Neuronal stem cell (in vitro differentiated cells): ENCODE results near the gene CTDSP2.

ENCODE experiments used
- DNase-seq: peaks from one replicate; pipeline ENCODE4 v3.0.0-alpha.2; 2013; ENCODE audit warnings: low spot score
- H2AFZ ChIP-seq: one replicate; pipeline ENCODE4 v1.6.1; 2013; ENCODE audit warnings: mild to moderate bottlenecking, low read length, inconsistent platforms
- H2AK5ac ChIP-seq: 2 replicates; pipeline ENCODE4 v1.6.1; 2013; ENCODE audit warnings: low read depth, mild to moderate bottlenecking, inconsistent platforms, low read length, moderate library complexity, mixed read lengths
- H2BK120ac ChIP-seq: 2 replicates; pipeline ENCODE4 v1.6.1; 2013; ENCODE audit warnings: low read depth, mild to moderate bottlenecking, inconsistent platforms, low read length, moderate library complexity, mixed read lengths
- H2BK12ac ChIP-seq: one replicate; pipeline ENCODE4 v1.6.1; 2013; ENCODE audit warnings: low read length, inconsistent platforms
- H2BK15ac ChIP-seq: 2 replicates; pipeline ENCODE4 v1.6.1; 2013; ENCODE audit warnings: mild to moderate bottlenecking, low read length, inconsistent platforms, mixed read lengths
- H2BK5ac ChIP-seq: one replicate; pipeline ENCODE4 v1.6.1; 2013; ENCODE audit warnings: inconsistent platforms, mild to moderate bottlenecking, low read length, moderate library complexity
- H3K14ac ChIP-seq: one replicate; pipeline ENCODE4 v1.6.1; 2013; ENCODE audit warnings: low read length, inconsistent platforms
- H3K18ac ChIP-seq: 2 replicates; pipeline ENCODE4 v1.6.1; 2013; ENCODE audit warnings: low read length, inconsistent platforms
- H3K23ac ChIP-seq: 2 replicates; pipeline ENCODE4 v1.6.1; 2013; ENCODE audit warnings: low read depth, mild to moderate bottlenecking, mixed read lengths, low read length, inconsistent platforms; ENCODE audit not compliant: poor library complexity
- H3K27ac ChIP-seq: replicated peaks from 3 replicates; pipeline ENCODE4 v1.5.1; 2013; ENCODE audit warnings: low read length, inconsistent platforms
- H3K27me3 ChIP-seq, 3 experiments: 2 replicates each; pipeline ENCODE4 v1.6.1; 2013; ENCODE audit warnings: low read length in 3 of 3, mild to moderate bottlenecking in 2 of 3, inconsistent platforms in 1 of 3, low read depth in 1 of 3, mixed read lengths in 1 of 3, moderate library complexity in 1 of 3; ENCODE audit not compliant: control insufficient read depth in 3 of 3, insufficient read depth in 3 of 3
- H3K36me3 ChIP-seq, 2 donors: replicated peaks in 1 of 2; 2 replicates each; pipeline ENCODE4 v1.6.1; 2013; ENCODE audit warnings: low read length in 2 of 2; ENCODE audit not compliant: control insufficient read depth in 2 of 2, insufficient read depth in 2 of 2
- H3K4ac ChIP-seq: 2 replicates; pipeline ENCODE4 v1.6.1; 2013; ENCODE audit warnings: inconsistent platforms, mild to moderate bottlenecking, low read length, moderate library complexity
- H3K4me1 ChIP-seq, 2 donors: 1 replicate in 1 of 2; 2 replicates in 1 of 2; pipeline ENCODE4 v1.6.1; 2013; ENCODE audit warnings: low read length in 2 of 2, low read depth in 1 of 2; ENCODE audit not compliant: control insufficient read depth in 2 of 2, insufficient read depth in 1 of 2
- H3K4me2 ChIP-seq: one replicate; pipeline ENCODE4 v1.6.1; 2013; ENCODE audit warnings: mild to moderate bottlenecking, low read length, inconsistent platforms; ENCODE audit not compliant: insufficient read depth, poor library complexity, severe bottlenecking
- H3K4me3 ChIP-seq, 2 donors: 2 replicates each; pipeline ENCODE4 v1.5.1; 2013; ENCODE audit warnings: low read length in 2 of 2, mild to moderate bottlenecking in 2 of 2, inconsistent platforms in 1 of 2, moderate library complexity in 1 of 2
- H3K79me1 ChIP-seq: one replicate; pipeline ENCODE4 v1.6.1; 2013; ENCODE audit warnings: low read depth, mild to moderate bottlenecking, inconsistent platforms, low read length, moderate library complexity
- H3K9ac ChIP-seq: one replicate; pipeline ENCODE4 v1.6.1; 2013; ENCODE audit warnings: mild to moderate bottlenecking, low read depth, low read length, inconsistent platforms; ENCODE audit not compliant: poor library complexity
- H3K9me3 ChIP-seq, 2 donors: replicated peaks in 1 of 2; 2 replicates each; pipeline versions ENCODE3 to v1.6.1; 2013; ENCODE audit warnings: low read length in 2 of 2, mild to moderate bottlenecking in 2 of 2, inconsistent platforms in 1 of 2, low read depth in 1 of 2, mixed read lengths in 1 of 2, moderate library complexity in 1 of 2; ENCODE audit not compliant: control insufficient read depth in 2 of 2, insufficient read depth in 1 of 2
- H4K8ac ChIP-seq: one replicate; pipeline ENCODE4 v1.6.1; 2013; ENCODE audit warnings: low read depth, mild to moderate bottlenecking, inconsistent platforms, low read length, moderate library complexity
- H4K91ac ChIP-seq: one replicate; pipeline ENCODE4 v1.6.1; 2013; ENCODE audit warnings: low read length, low read depth, mild to moderate bottlenecking, inconsistent platforms; ENCODE audit not compliant: poor library complexity
- WGBS, 2 donors: extraction: QIAGEN DNeasy Blood & Tissue Kit; methylation state at CpG; one replicate each; pipeline ENCODE4 v1.1.7; 2013; ENCODE audit warnings: missing lambda C conversion rate in 2 of 2, mixed read lengths in 1 of 2; ENCODE audit not compliant: insufficient read length in 2 of 2, insufficient replicate concordance in 1 of 2; ENCODE audit errors: extremely low coverage in 2 of 2; 5-methylcytosine and 5-hydroxymethylcytosine counted together

CTDSP2 gene

GRCh38 chr12:57771873-57772428, 74.6 kb downstream of the CTDSP2 start, which contains the start of gene METTL1:
TSS of gene METTL1 (minus strand) at chr12:57772105. CDS start at chr12:57772083, 22 bp downstream.
- no peak within 1 kb of the TSS for H2AK5ac ChIP-seq
- H2BK12ac ChIP-seq, result no peak within 1 kb of the TSS
- no peak within 1 kb of the TSS for H3K4ac ChIP-seq
- peak within 1 kb of the TSS; percentile 89 to 97 for H3K4me3 ChIP-seq
- no peaks in the 10 kb centered on the region for H3K79me1 ChIP-seq
- peaks cover 0 to 9% (median 0%) of the 10 kb centered on the region in 3 experiments for H3K27me3 ChIP-seq
- peak within 1 kb of the TSS; percentile 56 for H4K91ac ChIP-seq
- H3K23ac ChIP-seq, result peak within 1 kb of the TSS; percentile 89
- DNase-seq, result peak; percentile 96
- H3K27ac ChIP-seq, result peak within 1 kb of the TSS; percentile 78
- peak within 1 kb of the TSS; percentile 88 for H4K8ac ChIP-seq
- peaks cover 4 to 14% of the 10 kb centered on the region in 2 donors for H3K4me1 ChIP-seq
- peak within 1 kb of the TSS; percentile 82 for H2BK15ac ChIP-seq
- peak within 1 kb of the TSS; percentile 89 for H3K9ac ChIP-seq
- no peak within 1 kb of the TSS for H2BK5ac ChIP-seq
- H3K9me3 ChIP-seq, result no peaks in the 10 kb centered on the region
- peaks cover 10 to 55% of the 10 kb centered on the region in 2 donors for H3K36me3 ChIP-seq
- H3K18ac ChIP-seq, result peak within 1 kb of the TSS; percentile 96
- WGBS, 2 donors, result no CpG with 5 or more reads among the region's 28 CpGs
- H3K14ac ChIP-seq, result peak within 1 kb of the TSS; percentile 47
- peak within 1 kb of the TSS; percentile 97 for H3K4me2 ChIP-seq
- peak within 1 kb of the TSS; percentile 55 for H2BK120ac ChIP-seq
- H2AFZ ChIP-seq, result peak within 1 kb of the TSS; percentile 98

DNA sequence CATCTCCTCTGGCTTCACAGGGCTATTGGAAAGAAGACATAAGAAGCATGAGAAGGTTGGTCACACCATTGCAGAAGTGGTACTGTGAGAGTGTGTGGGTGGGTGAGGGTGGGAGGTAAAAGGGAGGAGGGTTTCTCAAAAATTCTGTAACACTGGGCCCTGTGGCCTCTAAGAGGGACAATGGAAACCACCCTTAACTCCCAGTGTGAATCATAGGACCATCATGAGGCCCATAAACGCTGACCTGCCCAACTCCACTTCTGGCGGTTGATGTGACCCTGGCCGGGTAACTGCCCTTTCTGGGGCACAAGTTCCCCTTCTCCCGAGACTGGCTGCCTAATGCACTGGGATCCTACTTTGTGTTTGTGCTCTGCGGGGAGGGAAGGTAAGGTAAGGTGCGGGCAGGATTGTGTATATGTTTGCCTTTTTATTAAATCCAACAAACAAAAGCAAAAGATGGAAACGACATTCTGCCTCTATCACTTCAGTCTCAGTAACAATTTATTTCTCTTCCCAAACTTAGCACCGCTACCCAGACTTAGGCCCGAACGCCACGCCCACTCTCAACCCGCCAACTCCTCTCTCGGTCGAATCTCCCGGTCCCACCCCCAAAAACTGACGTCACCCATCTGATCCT, 75.2 kb downstream of the CTDSP2 start:
- no peak overlapping the region for H2AK5ac ChIP-seq
- H3K79me1 ChIP-seq, result no peaks in the 10 kb centered on the region
- peak; percentile 88 for DNase-seq
- no peak overlapping the region for H3K14ac ChIP-seq
- H3K36me3 ChIP-seq, result peaks cover 10 to 55% of the 10 kb centered on the region in 2 donors
- no peak overlapping the region for H3K27ac ChIP-seq
- peak overlapping the region; percentile 87 to 97 for H3K4me3 ChIP-seq
- no peak overlapping the region for H2BK5ac ChIP-seq
- no peak overlapping the region for H4K8ac ChIP-seq
- no peak overlapping the region for H4K91ac ChIP-seq
- WGBS, 2 donors, result no CpG with 5 or more reads among the region's 16 CpGs
- H3K4me1 ChIP-seq, result peaks cover 4 to 19% of the 10 kb centered on the region in 2 donors
- H3K23ac ChIP-seq, result peak overlapping the region; percentile 89
- H2BK120ac ChIP-seq, result no peak overlapping the region
- H3K4ac ChIP-seq, result no peak overlapping the region
- no peak overlapping the region for H2BK15ac ChIP-seq
- H3K18ac ChIP-seq, result no peak overlapping the region
- peak overlapping the region; percentile 97 for H3K4me2 ChIP-seq
- H2AFZ ChIP-seq, result peak overlapping the region; percentile 98
- H3K9me3 ChIP-seq, result no peaks in the 10 kb centered on the region
- no peak overlapping the region for H3K9ac ChIP-seq
- peaks cover 0 to 15% (median 4%) of the 10 kb centered on the region in 3 experiments for H3K27me3 ChIP-seq
- H2BK12ac ChIP-seq, result no peak overlapping the region

DNA sequence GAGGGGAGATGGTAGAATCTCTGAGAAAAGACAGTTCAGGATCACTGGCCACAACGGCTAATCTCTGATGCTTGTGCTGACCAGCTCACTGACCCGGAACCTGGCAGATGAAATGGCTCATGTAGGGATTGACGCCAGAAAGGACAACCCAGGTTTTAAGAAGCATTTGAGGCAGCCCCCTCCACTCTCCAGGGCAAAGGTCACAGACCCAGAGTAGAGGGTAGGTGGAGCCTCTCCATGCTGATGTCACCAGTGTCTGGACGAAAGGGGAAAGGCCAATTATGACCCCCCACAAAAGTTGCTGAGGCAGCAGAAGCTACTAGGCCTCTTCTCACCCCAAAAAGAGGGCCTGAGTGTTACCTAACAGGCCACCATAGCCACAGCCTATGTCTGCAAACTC, 75.8 kb downstream of the CTDSP2 start:
- no CpG with 5 or more reads among the region's 4 CpGs for WGBS, 2 donors
- H2AFZ ChIP-seq, result no peak overlapping the region

More for the DNA sequence above, 75.8 kb downstream of the CTDSP2 start:
- no peak overlapping the region for H3K14ac ChIP-seq
- no peak overlapping the region for H3K9ac ChIP-seq
- H3K36me3 ChIP-seq, result peaks cover 10 to 49% of the 10 kb centered on the region in 2 donors
- no peak overlapping the region for H2AK5ac ChIP-seq
- no peaks in the 10 kb centered on the region for H3K9me3 ChIP-seq
- no peaks in the 10 kb centered on the region for H3K79me1 ChIP-seq
- no peak overlapping the region for H3K4me2 ChIP-seq
- H3K4me3 ChIP-seq, result peak overlapping the region in 1 of 2 donors; percentile 97
- no peak overlapping the region for H3K4ac ChIP-seq
- no peak overlapping the region for H2BK12ac ChIP-seq
- no peak overlapping the region for H2BK120ac ChIP-seq
- no peak overlapping the region for H2BK15ac ChIP-seq
- no peak for DNase-seq
- H2BK5ac ChIP-seq, result no peak overlapping the region
- peaks cover 4 to 21% of the 10 kb centered on the region in 2 donors for H3K4me1 ChIP-seq
- H3K23ac ChIP-seq, result no peak overlapping the region
- H4K91ac ChIP-seq, result no peak overlapping the region
- no peak overlapping the region for H3K27ac ChIP-seq
- H3K27me3 ChIP-seq, result peaks cover 0 to 21% (median 7%) of the 10 kb centered on the region in 3 experiments
- no peak overlapping the region for H4K8ac ChIP-seq
- no peak overlapping the region for H3K18ac ChIP-seq
